SU-DHL-6 (cell line): ENCODE measurements around the gene TUBGCP6.

Experiments
- H2AFZ ChIP-seq: fragments of 200-600 bp; sonication (generic); 2 replicates; pipeline ENCODE4 v1.6.1; 2014; ENCODE audit warnings: low read depth, mild to moderate bottlenecking, moderate library complexity, mixed read lengths, antibody characterized with exemption, low read length; ENCODE audit not compliant: severe bottlenecking
- H3F3A ChIP-seq: fragments of 200-600 bp; shearing (Covaris generic); 2 replicates; pipeline ENCODE4 v1.6.0; 2016; ENCODE audit warnings: antibody characterized with exemption, mild to moderate bottlenecking; ENCODE audit not compliant: insufficient read depth
- H3K27ac ChIP-seq: fragments of 200-600 bp; sonication (generic); 2 replicates; pipeline ENCODE4 v1.5.1; 2016; ENCODE audit warnings: low read depth, mild to moderate bottlenecking, low read length, moderate library complexity, mixed read lengths
- H3K27me3 ChIP-seq: fragments of 200-600 bp; sonication (generic), shearing (Covaris generic); 2 replicates; pipeline ENCODE4 v1.6.0; 2014; ENCODE audit warnings: mild to moderate bottlenecking, low read length
- H3K36me3 ChIP-seq: fragments of 200-600 bp; sonication (generic); 2 replicates; pipeline ENCODE4 v1.6.1; 2014; ENCODE audit warnings: mild to moderate bottlenecking, low read length, mixed read lengths
- H3K4me2 ChIP-seq: fragments of 300-600, 200-600 bp; shearing (Covaris generic), sonication (generic); 2 replicates; pipeline ENCODE4 v1.6.0; 2014; ENCODE audit warnings: low read length, low read depth, mild to moderate bottlenecking; ENCODE audit not compliant: poor library complexity, severe bottlenecking
- H3K4me3 ChIP-seq: fragments of 200-600 bp; sonication (generic); 2 replicates; pipeline ENCODE4 v1.5.1; 2014; ENCODE audit warnings: antibody characterized with exemption, low read length, mild to moderate bottlenecking, mixed read lengths; ENCODE audit not compliant: insufficient read depth, poor library complexity, severe bottlenecking
- H3K79me2 ChIP-seq: fragments of 200-600 bp; sonication (generic); 2 replicates; pipeline ENCODE4 v1.6.1; 2014; ENCODE audit warnings: mild to moderate bottlenecking, low read length, moderate library complexity; ENCODE audit not compliant: insufficient read depth
- H3K9ac ChIP-seq: fragments of 200-600 bp; sonication (generic); 2 replicates; pipeline ENCODE4 v1.7.0; 2014; ENCODE audit warnings: mild to moderate bottlenecking, low read length
- H3K9me2 ChIP-seq: fragments of 200-600 bp; sonication (generic); replicated peaks from 2 replicates; pipeline ENCODE4 v1.6.1; 2014; ENCODE audit warnings: low read length; ENCODE audit not compliant: insufficient read depth
- H3K9me3 ChIP-seq: fragments of 200-600 bp; sonication (generic); 2 replicates; pipeline ENCODE4 v1.6.1; 2014; ENCODE audit warnings: low read length, mixed read lengths; ENCODE audit not compliant: insufficient read depth
- H4K20me1 ChIP-seq: fragments of 200-600 bp; sonication (generic); 2 replicates; pipeline ENCODE4 v1.6.1; 2014; ENCODE audit warnings: low read depth, mild to moderate bottlenecking, antibody characterized with exemption, low read length, moderate library complexity, mixed read lengths
- EZH2phosphoT487 ChIP-seq: fragments of 200-600 bp; sonication (generic), shearing (Covaris generic); conservative IDR thresholded peaks from 2 replicates; pipeline ENCODE4 v1.6.1; 2018; ENCODE audit warnings: mild to moderate bottlenecking, antibody characterized with exemption, low read length, moderate library complexity, mixed read lengths
- TF ChIP-seq, protein P1 (sequence below): fragments of 200-600 bp; sonication (generic); IDR thresholded peaks from one replicate; pipeline ENCODE4 v1.5.1; 2017; ENCODE audit warnings: antibody characterized with exemption, mild to moderate bottlenecking, low read length, moderate library complexity; ENCODE audit not compliant: insufficient read depth, poor library complexity, severe bottlenecking

Gene TUBGCP6

DNA sequence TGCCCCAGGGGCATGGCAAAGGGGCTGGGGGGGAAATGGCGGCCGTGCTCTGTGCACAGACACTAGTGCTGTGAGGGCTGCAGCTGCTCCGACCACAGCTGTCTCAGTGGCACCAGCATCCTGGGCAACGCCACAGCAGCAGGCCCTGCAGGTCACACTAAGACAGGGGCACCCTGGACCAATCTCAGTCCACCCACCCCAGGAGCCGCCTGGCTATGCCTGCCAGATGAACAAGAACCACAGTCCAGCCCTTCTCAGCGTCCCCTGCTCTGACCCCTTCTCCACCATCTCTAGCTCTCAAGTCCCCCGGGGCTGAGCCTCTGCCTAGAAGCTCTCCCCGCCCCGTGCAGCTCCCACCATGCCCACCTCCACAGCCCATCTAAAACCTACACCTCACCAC is 16.5 kb downstream of the TUBGCP6 start:
- H3K36me3 ChIP-seq: no peaks in the 10 kb centered on the region
- no peak overlapping the region for H2AFZ ChIP-seq
- no peak for TF ChIP-seq EZH2phosphoT487
- TF ChIP-seq, protein P1, sequence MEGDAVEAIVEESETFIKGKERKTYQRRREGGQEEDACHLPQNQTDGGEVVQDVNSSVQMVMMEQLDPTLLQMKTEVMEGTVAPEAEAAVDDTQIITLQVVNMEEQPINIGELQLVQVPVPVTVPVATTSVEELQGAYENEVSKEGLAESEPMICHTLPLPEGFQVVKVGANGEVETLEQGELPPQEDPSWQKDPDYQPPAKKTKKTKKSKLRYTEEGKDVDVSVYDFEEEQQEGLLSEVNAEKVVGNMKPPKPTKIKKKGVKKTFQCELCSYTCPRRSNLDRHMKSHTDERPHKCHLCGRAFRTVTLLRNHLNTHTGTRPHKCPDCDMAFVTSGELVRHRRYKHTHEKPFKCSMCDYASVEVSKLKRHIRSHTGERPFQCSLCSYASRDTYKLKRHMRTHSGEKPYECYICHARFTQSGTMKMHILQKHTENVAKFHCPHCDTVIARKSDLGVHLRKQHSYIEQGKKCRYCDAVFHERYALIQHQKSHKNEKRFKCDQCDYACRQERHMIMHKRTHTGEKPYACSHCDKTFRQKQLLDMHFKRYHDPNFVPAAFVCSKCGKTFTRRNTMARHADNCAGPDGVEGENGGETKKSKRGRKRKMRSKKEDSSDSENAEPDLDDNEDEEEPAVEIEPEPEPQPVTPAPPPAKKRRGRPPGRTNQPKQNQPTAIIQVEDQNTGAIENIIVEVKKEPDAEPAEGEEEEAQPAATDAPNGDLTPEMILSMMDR: no peak
- no peaks in the 10 kb centered on the region for H3K27me3 ChIP-seq
- no peaks in the 10 kb centered on the region for H3K9me2 ChIP-seq
- no peaks in the 10 kb centered on the region; the same call in 1 of the 2 replicates for H4K20me1 ChIP-seq
- H3K4me3 ChIP-seq: no peak overlapping the region
- no peak overlapping the region for H3K4me2 ChIP-seq
- no peak overlapping the region for H3K9ac ChIP-seq
- H3K27ac ChIP-seq: no peak overlapping the region
- H3K79me2 ChIP-seq: peaks cover 2% of the 10 kb centered on the region; the same call in 1 of the 2 replicates
- no peaks in the 10 kb centered on the region for H3K9me3 ChIP-seq
- no peaks in the 10 kb centered on the region for H3F3A ChIP-seq

DNA sequence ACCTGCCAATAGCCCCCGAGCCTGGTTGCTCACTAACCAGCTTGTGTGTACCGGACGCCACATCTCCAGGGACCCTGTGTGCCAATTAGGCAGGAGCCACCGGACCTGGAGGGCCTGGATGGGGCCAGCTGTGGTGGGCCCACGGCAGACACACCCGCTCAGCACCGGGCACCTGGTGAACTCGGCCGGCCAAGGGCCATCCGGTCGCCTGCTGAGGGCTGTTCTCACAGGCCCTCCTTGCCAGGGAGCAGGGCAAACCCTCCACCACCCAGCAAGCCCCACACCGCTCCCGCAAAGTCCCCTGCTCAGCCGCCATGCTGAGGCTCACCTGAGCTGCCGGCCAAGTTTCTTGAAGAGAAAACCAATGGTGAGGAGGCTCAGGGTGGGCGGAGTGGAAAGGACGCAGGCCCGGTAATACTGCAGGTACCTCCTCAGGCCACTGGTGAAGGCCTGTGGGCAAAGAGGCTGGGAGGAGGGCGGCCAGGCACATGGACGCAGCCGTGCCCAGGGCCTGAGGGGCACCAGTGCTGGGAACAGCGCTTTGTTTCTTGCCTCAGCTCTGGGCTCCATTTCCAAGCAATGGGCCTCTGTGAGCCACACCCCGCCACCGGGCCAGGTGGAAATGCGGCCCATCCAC is 17.1 kb downstream of the TUBGCP6 start:
- no peak for TF ChIP-seq EZH2phosphoT487
- TF ChIP-seq, protein P1: no peak
- no peak overlapping the region for H3K27ac ChIP-seq
- no peaks in the 10 kb centered on the region for H3K9me3 ChIP-seq
- no peaks in the 10 kb centered on the region for H3K36me3 ChIP-seq
- no peaks in the 10 kb centered on the region for H3K27me3 ChIP-seq
- no peaks in the 10 kb centered on the region for H3K79me2 ChIP-seq
- no peak overlapping the region for H2AFZ ChIP-seq
- no peak overlapping the region for H3K4me2 ChIP-seq
- H4K20me1 ChIP-seq: no peaks in the 10 kb centered on the region; the same call in 1 of the 2 replicates
- no peak overlapping the region for H3K4me3 ChIP-seq
- no peaks in the 10 kb centered on the region for H3K9me2 ChIP-seq
- no peak overlapping the region for H3K9ac ChIP-seq
- H3F3A ChIP-seq: no peaks in the 10 kb centered on the region

DNA sequence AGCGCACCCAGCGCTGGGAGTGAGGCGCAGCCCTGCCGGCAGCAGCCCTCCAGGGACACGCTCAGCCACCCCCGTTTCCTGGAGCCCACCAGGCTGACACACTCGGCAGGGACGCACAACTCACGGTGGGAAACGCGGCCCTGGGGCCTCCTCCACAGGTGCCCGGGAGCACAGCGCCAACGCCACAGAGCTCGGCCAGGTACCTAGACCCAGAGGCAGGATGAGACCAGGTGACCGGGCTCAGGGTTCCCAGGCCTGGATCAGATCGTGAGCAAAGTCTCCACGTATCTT is 18.0 kb downstream of the TUBGCP6 start:
- H3K4me2 ChIP-seq: no peak overlapping the region
- H3K79me2 ChIP-seq: no peaks in the 10 kb centered on the region
- H3F3A ChIP-seq: no peaks in the 10 kb centered on the region
- H2AFZ ChIP-seq: no peak overlapping the region
- no peaks in the 10 kb centered on the region for H3K27me3 ChIP-seq
- H3K4me3 ChIP-seq: no peak overlapping the region
- no peak overlapping the region for H3K9ac ChIP-seq
- H3K9me2 ChIP-seq: no peaks in the 10 kb centered on the region
- no peaks in the 10 kb centered on the region for H3K36me3 ChIP-seq
- H4K20me1 ChIP-seq: no peaks in the 10 kb centered on the region; the same call in 1 of the 2 replicates
- no peaks in the 10 kb centered on the region for H3K9me3 ChIP-seq
- TF ChIP-seq, protein P1: no peak
- TF ChIP-seq EZH2phosphoT487: no peak
- H3K27ac ChIP-seq: no peak overlapping the region
